NCI-H146 (cell line): ENCODE measurements around the gene AHI1.

Source experiments
- DNase-seq: peaks from one replicate; lab custom pipeline; 2025; lab: John Stamatoyannopoulos, UW

The AHI1 gene

GRCh38 chr6:135451617-135452190 lies 45.8 kb downstream of the AHI1 start:
- peak; percentile 57 for DNase-seq

DNA sequence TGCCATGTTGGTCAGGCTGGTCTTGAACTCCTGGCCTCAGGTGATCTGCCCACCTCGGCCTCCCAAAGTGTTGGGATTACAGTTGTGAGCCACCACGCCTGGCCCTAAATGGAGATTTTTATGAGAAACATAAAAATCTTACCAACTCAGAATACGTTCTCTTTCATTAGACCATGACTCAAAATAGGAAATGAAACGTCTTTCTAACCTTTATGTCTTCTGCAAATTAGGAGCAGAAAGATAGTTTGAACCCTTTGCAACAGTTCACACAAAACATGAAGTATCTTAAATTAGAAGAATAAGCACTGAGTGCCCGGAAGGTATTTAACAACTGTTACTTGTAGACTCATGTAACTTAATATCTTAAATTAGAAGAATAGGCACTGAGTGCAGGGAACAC lies 48.3 kb downstream of the AHI1 start:
- no peak for DNase-seq

DNA sequence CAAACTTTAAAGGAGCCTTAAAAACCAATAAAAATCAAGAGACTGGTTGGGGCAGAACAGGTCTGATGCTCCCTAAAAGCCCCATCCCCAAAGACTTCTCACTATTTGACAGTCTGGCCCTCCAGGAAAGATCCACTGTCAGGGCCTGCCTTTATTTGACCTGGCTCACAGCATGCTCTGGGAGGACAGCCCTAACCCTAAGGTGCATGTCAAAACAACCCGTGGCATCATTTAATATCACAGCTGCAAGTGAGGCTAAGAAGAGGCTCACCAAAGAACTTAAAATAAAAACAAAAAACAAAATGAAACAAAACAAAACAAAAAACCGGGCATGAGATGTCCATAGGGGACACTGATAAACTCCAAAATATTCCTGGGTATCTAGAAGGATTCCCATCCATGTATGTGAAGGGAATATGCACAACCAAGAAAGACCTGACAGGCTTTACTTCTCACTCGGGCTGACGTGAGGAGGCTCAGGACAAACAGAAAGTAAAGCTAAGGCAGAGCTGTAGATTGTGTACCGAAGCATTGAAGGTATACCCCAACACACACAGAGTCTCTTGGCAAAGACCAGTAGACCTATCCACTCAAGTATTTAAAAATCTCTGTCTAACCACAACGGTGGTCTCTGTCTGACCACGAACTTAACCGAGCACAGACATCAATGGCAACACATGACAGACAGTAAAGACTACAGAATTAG lies 57.3 kb downstream of the AHI1 start:
- DNase-seq = no peak

- no peak for DNase-seq
Measured at GRCh38 chr6:135439549-135439948, 58.0 kb downstream of the AHI1 start.

GRCh38 chr6:135438907-135439535 lies 58.5 kb downstream of the AHI1 start:
- peak; percentile 7 for DNase-seq

GRCh38 chr6:135434991-135435390 lies 62.5 kb downstream of the AHI1 start:
- DNase-seq = no peak

DNA sequence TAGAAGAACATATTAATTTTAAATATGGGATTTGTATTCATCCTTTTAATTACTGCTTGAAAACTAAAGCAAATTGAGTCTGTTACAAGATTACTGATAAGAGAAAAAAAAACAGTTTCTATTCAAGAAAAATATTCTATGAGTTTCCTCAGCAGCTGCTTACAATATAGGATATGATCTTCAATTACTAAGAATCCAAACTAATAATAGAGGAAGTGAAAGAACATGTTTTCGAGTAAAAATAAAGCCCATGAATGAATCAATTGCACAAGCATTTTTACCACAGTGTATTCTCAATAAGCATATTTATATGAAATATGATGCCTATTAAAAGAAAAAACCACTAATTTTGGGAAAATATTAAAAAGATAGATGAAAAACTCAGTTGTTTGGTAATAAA lies 63.4 kb downstream of the AHI1 start:
- DNase-seq = no peak

GRCh38 chr6:135428078-135428477 lies 69.5 kb downstream of the AHI1 start:
- DNase-seq = no peak

GRCh38 chr6:135426833-135427232 lies 70.7 kb downstream of the AHI1 start:
- DNase-seq = no peak

DNA sequence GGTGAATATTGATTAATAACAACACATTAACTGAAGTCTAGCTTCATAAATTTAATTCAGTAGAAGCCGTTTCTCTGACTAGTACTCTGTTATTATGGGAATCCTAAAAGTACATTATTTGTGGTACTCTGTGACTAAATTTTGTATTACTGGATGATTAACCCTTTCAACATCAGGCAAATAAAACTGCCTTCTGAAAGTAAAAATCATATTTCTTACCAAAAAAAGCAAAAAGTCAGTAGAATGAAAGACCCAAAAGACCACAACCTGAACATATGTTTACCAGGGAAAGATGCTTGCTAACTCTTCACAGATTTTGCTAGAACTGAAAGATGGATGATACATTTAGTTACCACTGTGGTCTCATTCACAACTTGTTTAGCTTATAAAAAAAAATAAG lies 73.2 kb downstream of the AHI1 start:
- no peak for DNase-seq

DNA sequence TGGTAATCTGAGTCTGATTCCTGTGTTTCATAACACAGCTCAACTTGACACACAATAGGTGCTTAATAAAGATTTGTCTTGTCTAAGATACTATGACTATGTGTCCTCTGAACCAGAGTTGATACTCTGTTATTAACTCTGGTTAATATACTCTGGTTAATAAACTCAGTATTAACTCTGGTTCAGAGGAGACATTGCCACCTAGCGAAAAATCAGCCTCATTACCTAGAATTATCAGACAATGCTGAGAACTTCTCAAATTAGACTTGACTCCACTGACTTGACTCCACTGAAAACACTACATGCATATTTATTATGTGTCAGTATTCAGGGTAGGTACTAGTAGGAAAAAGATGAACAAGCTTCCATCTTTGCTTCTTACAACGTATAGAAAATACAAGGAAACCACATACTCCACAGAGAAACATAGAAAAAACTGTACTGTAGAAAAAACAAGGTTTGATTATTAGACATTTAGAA lies 73.9 kb downstream of the AHI1 start:
- peak; percentile 52 for DNase-seq

DNA sequence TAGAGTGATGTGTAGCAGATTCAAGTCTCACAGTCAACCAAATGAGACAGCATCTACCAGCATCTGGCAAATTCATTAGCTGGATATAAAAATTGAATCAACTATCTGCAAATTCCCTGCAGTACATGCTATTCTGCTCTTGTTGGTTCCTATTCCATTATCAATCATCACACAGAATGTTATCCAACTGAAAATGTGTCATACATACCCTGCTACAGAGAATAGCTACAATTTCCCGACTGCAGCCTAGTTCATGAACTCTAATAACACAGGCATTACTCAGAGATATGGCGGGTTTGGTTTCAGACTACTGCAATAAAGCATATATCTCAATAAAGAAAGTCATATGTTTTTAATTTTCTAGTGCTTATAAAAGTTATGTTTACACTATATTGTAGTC lies 78.4 kb downstream of the AHI1 start:
- DNase-seq = no peak

- no peak for DNase-seq
Measured at GRCh38 chr6:135418040-135418760, 79.3 kb downstream of the AHI1 start.

DNA sequence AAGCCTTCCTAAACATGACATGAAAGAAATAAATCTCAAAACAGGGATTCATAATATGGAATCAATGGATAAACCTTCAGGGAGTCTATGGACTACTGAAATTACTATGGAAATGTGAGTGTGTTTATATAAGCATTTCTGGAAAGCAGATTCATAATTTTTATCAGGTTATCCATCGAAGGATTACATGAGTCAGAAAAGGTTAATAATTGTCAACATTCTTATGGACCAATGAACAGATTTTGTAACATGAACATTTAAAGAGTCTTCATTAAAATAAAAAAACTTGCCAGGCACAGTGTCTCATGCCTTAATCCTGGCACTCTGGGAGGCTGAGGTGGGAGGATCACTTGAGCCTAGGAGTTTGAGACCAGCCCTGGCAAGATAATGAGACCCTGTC lies 84.8 kb downstream of the AHI1 start:
- DNase-seq = no peak

DNA sequence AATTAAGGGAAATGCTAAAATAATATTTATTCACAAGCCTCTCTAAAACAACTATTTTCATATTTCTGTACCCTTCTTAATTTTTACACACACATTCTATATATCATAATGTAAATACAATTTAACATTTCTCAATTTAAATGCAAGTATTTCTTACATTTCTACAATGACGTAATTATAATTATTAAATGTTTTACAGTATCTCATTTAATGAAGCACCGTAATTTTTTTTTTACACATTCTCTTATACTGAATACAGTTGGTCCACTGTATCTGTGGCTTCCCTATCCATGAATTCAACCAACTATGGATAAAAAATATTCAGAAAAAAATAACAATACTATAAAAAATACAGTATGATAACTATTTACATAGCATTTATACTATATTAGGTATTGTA lies 85.7 kb downstream of the AHI1 start:
- DNase-seq = no peak

- peak; percentile 9 for DNase-seq
Measured at GRCh38 chr6:135411339-135411738, 86.2 kb downstream of the AHI1 start.

DNA sequence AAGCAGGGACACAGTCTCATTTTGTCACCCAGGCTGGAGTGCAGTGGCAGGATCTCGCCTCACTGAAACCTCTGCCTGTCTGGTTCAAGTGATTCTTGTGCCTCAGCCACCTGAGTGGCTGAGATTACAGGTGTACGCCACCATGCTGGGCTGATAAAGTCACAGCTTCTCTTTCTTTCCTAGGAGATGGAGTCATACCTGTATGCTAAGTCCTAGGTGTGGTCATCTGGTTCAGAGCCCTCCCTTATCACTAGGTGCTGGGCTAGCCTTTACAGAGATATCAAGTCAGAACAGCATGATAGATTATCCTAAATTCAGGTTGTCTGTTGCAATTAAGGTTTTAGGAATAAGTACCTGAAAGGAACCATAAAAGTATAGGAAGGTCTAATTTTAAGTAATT lies 86.7 kb downstream of the AHI1 start:
- no peak for DNase-seq

GRCh38 chr6:135403584-135403983 lies 94.0 kb downstream of the AHI1 start:
- DNase-seq = no peak

DNA sequence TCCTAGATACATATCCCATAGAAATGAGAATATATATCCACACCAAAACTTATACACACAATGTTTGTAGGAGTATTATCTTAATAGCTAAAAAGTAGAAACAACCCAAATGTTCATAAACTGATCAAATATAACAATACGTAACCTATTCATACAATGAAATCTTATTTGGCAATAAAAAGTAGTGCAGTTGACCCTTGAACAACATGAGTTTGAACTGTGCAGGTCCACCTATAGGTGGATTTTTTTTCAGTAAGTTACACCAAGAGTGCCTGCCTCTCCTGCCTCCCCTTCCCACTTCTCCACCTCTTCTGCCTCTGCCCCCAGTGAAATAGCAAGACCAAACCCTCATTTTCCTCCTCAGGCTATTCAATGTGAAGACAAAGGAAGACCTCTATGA lies 95.2 kb downstream of the AHI1 start:
- DNase-seq = no peak

DNA sequence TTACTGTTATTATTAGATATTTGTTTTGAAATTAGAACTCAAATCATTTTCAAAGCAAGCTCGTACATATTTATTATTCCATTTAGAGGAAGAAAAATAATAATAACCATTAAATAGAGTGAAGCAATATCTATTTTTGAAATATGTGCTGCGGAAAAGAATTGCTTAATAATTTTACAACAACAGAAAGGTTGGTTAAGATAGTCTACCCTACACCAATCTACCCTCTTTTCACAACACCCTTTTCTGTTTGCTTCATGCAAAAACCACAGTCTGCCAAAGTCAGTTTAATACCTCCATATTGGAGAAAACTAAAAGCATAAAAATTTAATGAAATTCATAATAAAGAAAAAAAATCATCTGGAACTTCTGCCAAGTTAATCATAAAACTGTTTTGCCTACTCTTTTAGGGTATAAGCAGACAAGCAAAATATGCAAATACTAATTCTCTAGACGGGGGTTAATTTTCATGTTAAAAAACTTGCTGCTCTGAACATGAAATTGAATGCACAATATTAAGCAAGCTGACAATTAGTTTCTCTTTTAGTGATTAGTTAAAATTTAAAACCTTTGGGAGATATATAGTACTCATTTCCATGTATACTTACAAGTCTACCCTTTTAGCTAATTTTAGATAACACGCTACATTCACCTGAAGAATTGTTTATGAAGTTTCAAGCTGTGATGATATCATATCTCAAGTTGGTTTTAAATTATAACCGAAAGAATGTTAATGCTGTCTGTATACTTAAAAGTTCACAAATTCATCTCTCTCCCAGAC lies 100.2 kb downstream of the AHI1 start:
- DNase-seq = no peak

GRCh38 chr6:135395136-135395535 lies 102.4 kb downstream of the AHI1 start:
- no peak for DNase-seq

GRCh38 chr6:135393289-135393688 lies 104.3 kb downstream of the AHI1 start:
- no peak for DNase-seq
